Measurements from ENCODE around the gene SLC2A10.

The SLC2A10 gene

GRCh38 chr20:46720019-46720418, 10.6 kb downstream of the SLC2A10 start:
- peaks cover 0 to 5% (median 2%) of the 10 kb centered on the region in 5 experiments for H3K9me3 ChIP-seq (ENCODE audit: control extremely low read depth in 1 of 5, control insufficient read depth in 4 of 5, insufficient read depth in 2 of 5, low read depth in 1 of 5, low read length in 4 of 5)
- H3K27ac ChIP-seq (ENCODE audit: insufficient read depth in 1 of 2, low read depth in 1 of 2, low read length in 2 of 2, poor library complexity in 1 of 2, severe bottlenecking in 2 of 2): no peak overlapping the region
- DNase-seq: no peak
- POLR2A ChIA-PET: no interaction called here
- H3K4me3 ChIP-seq (ENCODE audit: control insufficient read depth in 1 of 7, extremely low read depth in 1 of 7, insufficient read depth in 4 of 7, low read depth in 2 of 7, low read length in 6 of 7): no peak overlapping the region
- CTCF ChIA-PET: interaction anchor here (1.0 to 1.5 kb wide), 5 partner anchors 13 to 108 kb away, joined by 3 to 4 read pairs (median 3); no protein-coding TSS in a partner anchor
- no CpG with 5 or more reads among the region's 1 CpG for WGBS (ENCODE audit: insufficient coverage)
- H3K27me3 ChIP-seq (replicated peaks in 2 of 5; ENCODE audit: control insufficient read depth in 4 of 5, insufficient read depth in 5 of 5, low read length in 4 of 5): peaks cover 0 to 2% (median 0%) of the 10 kb centered on the region in 5 experiments
- no peaks in the 10 kb centered on the region for H3K36me3 ChIP-seq (ENCODE audit: control insufficient read depth in 4 of 4, insufficient read depth in 4 of 4, low read length in 3 of 4)
- no peaks in the 10 kb centered on the region for H3K4me1 ChIP-seq (ENCODE audit: control extremely low read depth in 1 of 4, control insufficient read depth in 4 of 4, insufficient read depth in 4 of 4, low read length in 3 of 4)

DNA sequence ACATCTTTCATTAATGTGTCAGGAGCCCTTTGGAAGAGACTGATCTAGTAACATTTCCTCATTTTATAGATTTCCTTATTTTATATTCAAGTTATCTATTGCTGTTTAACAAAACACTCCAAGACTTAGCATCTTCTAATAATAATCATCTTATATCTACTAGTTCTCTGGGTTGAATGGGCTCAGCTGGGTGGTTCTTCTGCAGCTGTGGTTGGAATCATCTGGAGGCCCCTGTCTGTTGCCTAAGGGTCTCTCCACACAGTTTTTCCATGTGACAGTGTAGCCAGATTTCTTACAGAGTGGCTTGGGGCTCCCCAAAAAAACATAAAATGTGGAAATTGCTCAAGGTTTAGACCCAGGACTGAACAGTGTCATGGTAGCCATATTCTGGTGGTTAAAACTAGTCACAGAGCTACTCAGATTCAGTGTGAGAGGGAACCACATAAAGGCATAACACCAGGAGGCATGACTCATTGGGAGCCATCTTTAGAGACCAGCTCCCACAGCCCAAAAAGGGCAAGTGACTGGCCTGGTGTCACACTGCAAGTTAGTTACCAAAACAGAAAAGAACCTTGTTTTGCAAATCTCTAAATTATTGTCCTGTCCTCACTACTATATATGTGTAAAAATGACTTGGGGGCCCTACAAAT, 11.5 kb downstream of the SLC2A10 start:
- Histone ChIP-seq H3K36me3 (ENCODE audit: control insufficient read depth in 4 of 4, insufficient read depth in 4 of 4, low read length in 3 of 4) (no peaks in the 10 kb centered on the region), H3K9me3 (ENCODE audit: control extremely low read depth in 1 of 5, control insufficient read depth in 4 of 5, insufficient read depth in 2 of 5, low read depth in 1 of 5, low read length in 4 of 5) (peaks cover 0 to 5% (median 2%) of the 10 kb centered on the region in 5 experiments), H3K4me3 (ENCODE audit: control insufficient read depth in 1 of 7, extremely low read depth in 1 of 7, insufficient read depth in 4 of 7, low read depth in 2 of 7, low read length in 6 of 7) (no peak overlapping the region), H3K4me1 (ENCODE audit: control extremely low read depth in 1 of 4, control insufficient read depth in 4 of 4, insufficient read depth in 4 of 4, low read length in 3 of 4) (no peaks in the 10 kb centered on the region), H3K27me3 (replicated peaks in 2 of 5; ENCODE audit: control insufficient read depth in 4 of 5, insufficient read depth in 5 of 5, low read length in 4 of 5) (no peaks in the 10 kb centered on the region), H3K27ac (ENCODE audit: insufficient read depth in 1 of 2, low read depth in 1 of 2, low read length in 2 of 2, poor library complexity in 1 of 2, severe bottlenecking in 2 of 2) (no peak overlapping the region)
- no peak for DNase-seq
- CTCF ChIA-PET: interaction anchor here (1.2 to 1.5 kb wide), 3 partner anchors 17 to 109 kb away, joined by 3 to 4 read pairs (median 3); no protein-coding TSS in a partner anchor
- POLR2A ChIA-PET: no interaction called here

DNA sequence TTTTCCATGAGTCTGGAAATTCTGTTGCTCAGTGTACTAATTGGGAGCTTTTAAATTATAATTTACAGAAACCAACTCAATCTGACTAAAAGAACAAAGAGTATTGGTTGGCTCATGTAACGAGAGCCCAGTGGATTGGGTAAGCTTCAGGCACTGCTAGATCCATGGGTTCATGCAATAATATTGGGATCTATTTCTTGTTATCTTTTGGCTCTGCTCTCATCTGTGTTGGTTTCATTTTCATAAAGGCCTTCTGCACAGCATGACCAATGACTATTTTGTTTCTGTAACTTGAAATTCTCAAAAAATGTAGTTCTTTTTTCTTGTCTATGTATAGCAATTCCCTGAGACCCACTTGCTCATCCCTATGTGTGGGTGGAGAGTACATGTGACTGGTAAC, 12.0 kb downstream of the SLC2A10 start:
- H3K36me3 ChIP-seq (ENCODE audit: control insufficient read depth in 4 of 4, insufficient read depth in 4 of 4, low read length in 3 of 4): no peaks in the 10 kb centered on the region

GRCh38 chr20:46722450-46722849, 13.0 kb downstream of the SLC2A10 start:
- Histone ChIP-seq H3K9me3 (ENCODE audit: control extremely low read depth in 1 of 5, control insufficient read depth in 4 of 5, insufficient read depth in 2 of 5, low read depth in 1 of 5, low read length in 4 of 5) (peaks cover 0 to 5% (median 2%) of the 10 kb centered on the region in 5 experiments), H3K4me3 (ENCODE audit: control insufficient read depth in 1 of 7, extremely low read depth in 1 of 7, insufficient read depth in 4 of 7, low read depth in 2 of 7, low read length in 6 of 7) (no peak overlapping the region), H3K27ac (ENCODE audit: insufficient read depth in 1 of 2, low read depth in 1 of 2, low read length in 2 of 2, poor library complexity in 1 of 2, severe bottlenecking in 2 of 2) (no peak overlapping the region), H3K27me3 (replicated peaks in 2 of 5; ENCODE audit: control insufficient read depth in 4 of 5, insufficient read depth in 5 of 5, low read length in 4 of 5) (no peaks in the 10 kb centered on the region), H3K4me1 (ENCODE audit: control extremely low read depth in 1 of 4, control insufficient read depth in 4 of 4, insufficient read depth in 4 of 4, low read length in 3 of 4) (no peaks in the 10 kb centered on the region), H3K36me3 (ENCODE audit: control insufficient read depth in 4 of 4, insufficient read depth in 4 of 4, low read length in 3 of 4) (no peaks in the 10 kb centered on the region)
- POLR2A ChIA-PET: no interaction called here
- CTCF ChIA-PET: no interaction called here
- WGBS (ENCODE audit: insufficient coverage): 100% methylated on average over 2 of the region's 2 CpGs
- DNase-seq: no peak

More for the DNA sequence above, 12.0 kb downstream of the SLC2A10 start:
- no peaks in the 10 kb centered on the region for H3K27me3 ChIP-seq (replicated peaks in 2 of 5; ENCODE audit: control insufficient read depth in 4 of 5, insufficient read depth in 5 of 5, low read length in 4 of 5)
- H3K9me3 ChIP-seq (ENCODE audit: control extremely low read depth in 1 of 5, control insufficient read depth in 4 of 5, insufficient read depth in 2 of 5, low read depth in 1 of 5, low read length in 4 of 5): peaks cover 0 to 5% (median 2%) of the 10 kb centered on the region in 5 experiments
- 100% methylated on average over 1 of the region's 1 CpG for WGBS (ENCODE audit: insufficient coverage)
- ChIA-PET CTCF (no interaction called here), POLR2A (no interaction called here)
- H3K4me3 ChIP-seq (ENCODE audit: control insufficient read depth in 1 of 7, extremely low read depth in 1 of 7, insufficient read depth in 4 of 7, low read depth in 2 of 7, low read length in 6 of 7): no peak overlapping the region
- DNase-seq: no peak
- no peaks in the 10 kb centered on the region for H3K4me1 ChIP-seq (ENCODE audit: control extremely low read depth in 1 of 4, control insufficient read depth in 4 of 4, insufficient read depth in 4 of 4, low read length in 3 of 4)
- H3K27ac ChIP-seq (ENCODE audit: insufficient read depth in 1 of 2, low read depth in 1 of 2, low read length in 2 of 2, poor library complexity in 1 of 2, severe bottlenecking in 2 of 2): no peak overlapping the region

DNA sequence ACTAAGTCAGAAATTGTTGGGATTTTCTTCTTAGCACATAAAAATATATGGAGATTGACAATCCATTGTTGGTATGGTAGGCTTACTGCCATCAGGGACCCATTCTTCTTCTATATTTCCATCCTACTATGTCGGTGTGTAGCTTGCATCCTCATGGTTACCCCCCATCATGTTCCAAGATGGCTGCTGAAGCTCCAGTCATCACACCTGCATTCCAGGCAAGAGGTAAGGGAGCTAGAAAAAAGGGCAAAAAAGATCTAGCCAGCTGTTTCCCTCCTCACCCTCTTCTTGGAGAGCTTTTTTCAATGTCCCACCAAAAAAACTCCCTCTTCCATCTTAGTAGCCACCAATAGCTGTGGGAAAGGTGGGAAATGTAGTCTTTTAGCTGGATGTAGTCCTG, 13.6 kb downstream of the SLC2A10 start:
- DNase-seq: no peak
- Histone ChIP-seq H3K4me3 (ENCODE audit: control insufficient read depth in 1 of 7, extremely low read depth in 1 of 7, insufficient read depth in 4 of 7, low read depth in 2 of 7, low read length in 6 of 7) (no peak overlapping the region), H3K27ac (ENCODE audit: insufficient read depth in 1 of 2, low read depth in 1 of 2, low read length in 2 of 2, poor library complexity in 1 of 2, severe bottlenecking in 2 of 2) (no peak overlapping the region), H3K27me3 (replicated peaks in 2 of 5; ENCODE audit: control insufficient read depth in 4 of 5, insufficient read depth in 5 of 5, low read length in 4 of 5) (no peaks in the 10 kb centered on the region), H3K9me3 (ENCODE audit: control extremely low read depth in 1 of 5, control insufficient read depth in 4 of 5, insufficient read depth in 2 of 5, low read depth in 1 of 5, low read length in 4 of 5) (peaks cover 0 to 5% (median 2%) of the 10 kb centered on the region in 5 experiments), H3K4me1 (ENCODE audit: control extremely low read depth in 1 of 4, control insufficient read depth in 4 of 4, insufficient read depth in 4 of 4, low read length in 3 of 4) (no peaks in the 10 kb centered on the region), H3K36me3 (ENCODE audit: control insufficient read depth in 4 of 4, insufficient read depth in 4 of 4, low read length in 3 of 4) (no peaks in the 10 kb centered on the region)
- CTCF ChIA-PET: no interaction called here
- POLR2A ChIA-PET: no interaction called here
- 83% methylated on average over 1 of the region's 1 CpG for WGBS (ENCODE audit: insufficient coverage)

GRCh38 chr20:46724343-46724959, 15.0 kb downstream of the SLC2A10 start:
- Histone ChIP-seq H3K4me1 (ENCODE audit: control extremely low read depth in 1 of 4, control insufficient read depth in 4 of 4, insufficient read depth in 4 of 4, low read length in 3 of 4) (no peaks in the 10 kb centered on the region), H3K4me3 (ENCODE audit: control insufficient read depth in 1 of 7, extremely low read depth in 1 of 7, insufficient read depth in 4 of 7, low read depth in 2 of 7, low read length in 6 of 7) (no peak overlapping the region), H3K36me3 (ENCODE audit: control insufficient read depth in 4 of 4, insufficient read depth in 4 of 4, low read length in 3 of 4) (no peaks in the 10 kb centered on the region), H3K9me3 (ENCODE audit: control extremely low read depth in 1 of 5, control insufficient read depth in 4 of 5, insufficient read depth in 2 of 5, low read depth in 1 of 5, low read length in 4 of 5) (peaks cover 0 to 5% (median 2%) of the 10 kb centered on the region in 5 experiments), H3K27me3 (replicated peaks in 2 of 5; ENCODE audit: control insufficient read depth in 4 of 5, insufficient read depth in 5 of 5, low read length in 4 of 5) (no peaks in the 10 kb centered on the region), H3K27ac (ENCODE audit: insufficient read depth in 1 of 2, low read depth in 1 of 2, low read length in 2 of 2, poor library complexity in 1 of 2, severe bottlenecking in 2 of 2) (no peak overlapping the region)
- CTCF ChIA-PET: no interaction called here
- DNase-seq: no peak
- POLR2A ChIA-PET: no interaction called here
- WGBS (ENCODE audit: insufficient coverage): no CpG with 5 or more reads among the region's 1 CpG

Measured in common myeloid progenitor, CD34-positive (primary cell).